NCI-H2196 treated with DMSO at 0.1 percent for 48 hours (cell line): ENCODE measurements around the gene SH3GLB2.
"Not testable (repeated sequence)": the region's sequence is repeated elsewhere in the genome, so short reads cannot be mapped to it uniquely, and the experiment has no call there.

Source experiments
- DNase-seq: peaks from one replicate; lab custom pipeline; 2025; ENCODE audit not compliant: unreplicated experiment; lab: John Stamatoyannopoulos, UW

The SH3GLB2 gene

GRCh38 chr9:129023036-129023907 is 4.9 kb downstream of the SH3GLB2 start:
- DNase-seq = peak; percentile 76

DNA sequence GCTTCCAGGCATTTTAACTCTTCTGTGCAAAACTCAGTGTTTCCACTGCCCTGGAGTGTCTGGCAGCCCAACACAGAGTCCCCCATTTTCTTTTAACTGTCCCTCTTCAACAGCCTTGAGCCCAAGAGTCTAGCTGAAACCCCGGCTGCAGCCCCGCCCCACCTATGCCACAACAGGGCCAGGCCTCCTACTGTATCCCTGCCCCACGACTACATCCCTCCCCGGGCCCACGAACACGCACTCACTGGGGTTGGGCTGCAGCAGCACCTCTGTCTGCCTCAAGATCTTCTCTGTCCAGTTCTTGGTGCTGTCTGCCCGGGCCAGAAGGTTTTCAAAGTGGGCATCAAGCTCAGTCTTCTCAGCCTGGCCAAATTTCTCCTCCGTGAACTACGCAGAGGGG is 6.1 kb downstream of the SH3GLB2 start:
- DNase-seq = no peak

DNA sequence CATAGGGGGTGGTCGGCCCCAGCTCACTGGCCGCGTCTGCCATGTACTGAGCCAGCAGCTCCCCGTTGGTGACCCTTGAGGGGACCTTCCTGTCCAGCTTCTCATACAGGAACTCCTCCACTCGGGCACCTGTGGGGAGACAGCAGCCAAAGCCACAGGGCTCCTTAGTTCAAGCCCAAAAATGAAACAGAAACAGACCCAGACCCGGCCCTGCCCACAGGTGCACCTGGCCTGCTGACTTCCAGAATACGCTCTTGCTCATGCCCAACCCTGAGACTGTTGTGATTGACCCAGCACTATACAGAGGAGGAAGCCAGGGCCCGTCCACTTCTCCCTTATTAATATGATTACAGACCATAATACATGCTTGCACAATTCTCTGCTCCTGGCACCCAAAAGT is 7.0 kb downstream of the SH3GLB2 start:
- DNase-seq = no peak

DNA sequence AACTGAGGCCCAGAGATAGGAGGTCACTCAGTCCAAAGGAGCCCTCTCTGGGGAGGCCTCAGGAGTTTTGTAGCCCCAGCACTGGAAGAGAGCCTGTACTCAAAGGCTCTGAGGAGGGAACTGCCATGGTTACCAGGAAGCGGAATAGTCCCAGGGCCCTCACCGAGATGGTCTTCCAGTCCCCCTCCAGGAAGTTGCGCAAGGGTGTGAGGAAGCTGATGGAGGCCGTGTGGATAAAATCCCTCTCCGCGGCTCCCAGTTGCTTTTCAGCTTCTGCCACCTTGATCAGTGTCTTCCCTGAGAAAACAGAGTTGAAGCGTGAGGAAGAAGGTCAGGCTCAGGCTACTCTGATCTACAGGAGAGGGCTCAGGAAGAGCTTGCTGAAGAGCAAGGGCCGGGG is 13.5 kb downstream of the SH3GLB2 start:
- no peak for DNase-seq

- no peak for DNase-seq
These were observed 14.0 kb downstream of the SH3GLB2 start for GRCh38 chr9:129014124-129014523.

- no peak for DNase-seq
These were observed 14.5 kb downstream of the SH3GLB2 start for GRCh38 chr9:129013674-129014073.

- no peak for DNase-seq
These were observed 15.2 kb downstream of the SH3GLB2 start for GRCh38 chr9:129012893-129013448.

DNA sequence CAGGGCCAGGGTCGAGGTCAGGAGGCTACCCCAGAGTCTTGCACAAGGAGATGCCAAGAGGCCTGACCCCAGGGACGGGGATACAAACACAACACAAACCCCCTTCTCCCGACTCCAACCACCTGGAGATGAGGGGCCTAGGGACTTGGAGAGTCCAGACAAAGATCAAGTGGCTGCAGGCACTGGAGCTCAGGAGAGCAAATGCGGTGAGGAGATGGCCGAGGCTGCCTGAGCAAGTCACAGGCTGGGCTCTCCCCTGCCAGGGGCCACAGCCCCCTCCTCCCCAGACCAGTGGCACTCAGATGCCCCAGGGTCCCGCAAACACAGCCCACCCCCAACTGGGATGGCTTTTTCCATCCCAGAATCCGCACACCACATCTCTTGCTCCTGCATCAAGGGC is 15.8 kb downstream of the SH3GLB2 start:
- DNase-seq = no peak

- DNase-seq = no peak
These were observed 16.4 kb downstream of the SH3GLB2 start for GRCh38 chr9:129011761-129012181.

- no peak for DNase-seq
These were observed 17.0 kb downstream of the SH3GLB2 start for GRCh38 chr9:129011170-129011569.

DNA sequence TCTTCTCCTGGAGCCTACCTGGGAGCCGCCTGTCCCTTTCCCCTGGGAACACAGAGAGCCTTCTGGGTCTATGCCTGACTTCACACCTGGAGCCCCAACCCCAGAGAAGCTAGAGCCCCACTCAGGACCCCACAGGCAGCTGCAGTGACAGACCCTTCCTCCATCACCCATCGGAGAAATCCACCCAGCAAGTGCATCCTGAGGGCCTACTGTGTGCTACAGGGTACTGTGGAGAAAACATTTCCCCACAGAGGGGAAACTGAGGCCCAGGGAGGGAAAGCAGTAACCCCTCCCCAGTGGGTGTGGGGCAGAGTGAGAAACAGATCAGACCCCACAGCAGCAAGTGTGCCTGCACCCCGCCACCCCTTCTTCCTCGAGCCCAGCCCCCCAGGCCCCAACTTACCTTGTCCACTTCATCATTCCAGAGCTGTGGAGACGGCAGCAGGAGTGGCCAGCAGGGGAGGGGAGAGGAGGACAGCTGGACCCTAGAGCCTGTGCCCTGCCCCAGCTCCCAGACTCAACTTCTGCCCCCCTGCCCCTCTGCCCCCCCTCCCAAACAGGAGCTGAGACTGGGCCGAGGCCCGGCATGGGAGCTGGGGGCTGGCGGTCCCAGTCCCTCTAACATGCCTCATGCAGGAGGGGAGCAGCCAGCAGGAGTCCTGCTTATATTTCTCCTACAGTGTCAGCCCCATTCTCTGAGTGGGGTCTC is 17.7 kb downstream of the SH3GLB2 start:
- no peak for DNase-seq

GRCh38 chr9:129009584-129010141 is 18.5 kb downstream of the SH3GLB2 start:
- no peak for DNase-seq

DNA sequence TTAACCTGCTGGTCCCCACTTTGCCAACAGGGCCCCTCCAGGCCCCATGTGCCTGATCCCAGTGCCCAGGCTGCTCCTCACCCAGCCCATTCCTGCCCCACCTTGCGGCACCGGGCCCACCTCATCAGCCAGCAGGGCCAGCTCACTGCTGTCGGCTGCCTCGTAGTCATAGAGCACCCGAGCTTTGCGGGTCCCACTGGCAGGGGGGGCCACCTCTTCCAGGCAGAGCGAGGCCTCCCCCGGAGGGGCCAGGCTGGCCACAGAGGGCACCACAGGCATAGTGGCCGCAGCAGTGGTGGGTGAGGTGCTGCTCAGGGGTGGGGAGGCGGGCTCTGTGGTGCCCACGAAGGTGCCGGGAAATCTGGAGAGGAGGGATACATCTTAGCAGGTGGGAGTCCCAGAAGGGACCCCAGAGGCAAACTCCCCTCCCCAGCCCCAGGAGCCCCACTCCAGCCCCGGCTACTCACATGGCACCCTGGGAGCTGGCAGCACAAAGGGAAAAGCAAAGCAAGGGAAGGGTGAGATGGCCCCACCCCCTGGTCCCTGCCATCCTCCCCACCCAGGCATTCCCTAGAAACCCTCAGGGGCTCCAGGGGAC is 19.0 kb downstream of the SH3GLB2 start:
- no peak for DNase-seq

GRCh38 chr9:129008469-129008965 is 19.6 kb downstream of the SH3GLB2 start:
- DNase-seq = no peak

DNA sequence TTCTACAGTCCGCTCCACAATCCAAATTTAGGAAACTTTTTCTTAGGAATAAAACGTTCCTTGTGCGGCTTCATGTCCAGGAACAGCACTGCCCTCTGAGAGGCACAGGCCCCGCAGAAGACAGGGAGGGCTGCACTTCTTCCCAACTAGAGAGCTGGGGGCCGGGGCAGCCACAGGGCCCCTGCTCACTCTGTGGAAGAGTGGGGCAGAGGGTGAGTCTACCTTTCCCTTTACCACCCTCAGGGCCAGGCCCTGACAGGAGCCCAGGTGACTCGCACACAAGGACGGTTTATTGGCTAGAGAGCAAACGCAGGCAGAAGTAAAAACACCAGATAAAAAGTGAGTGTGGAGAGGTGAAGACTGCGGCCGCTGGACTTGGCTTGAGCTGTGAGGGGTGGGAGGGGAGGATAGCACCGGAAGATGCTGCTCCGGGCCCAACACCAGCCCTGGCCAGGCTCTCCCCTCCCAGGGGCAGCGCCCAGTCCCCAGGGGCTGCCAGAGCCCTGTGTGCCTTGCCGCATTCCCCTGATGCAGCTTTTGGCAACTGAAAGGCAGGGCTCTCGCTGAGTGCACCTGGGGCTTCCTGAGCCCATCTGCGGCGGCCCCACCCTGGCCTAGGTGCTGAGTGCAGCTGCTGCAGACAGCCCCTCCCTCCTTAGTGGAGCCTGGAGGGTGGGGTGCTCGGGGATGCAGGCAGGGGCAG is 20.2 kb downstream of the SH3GLB2 start:
- DNase-seq = no peak

DNA sequence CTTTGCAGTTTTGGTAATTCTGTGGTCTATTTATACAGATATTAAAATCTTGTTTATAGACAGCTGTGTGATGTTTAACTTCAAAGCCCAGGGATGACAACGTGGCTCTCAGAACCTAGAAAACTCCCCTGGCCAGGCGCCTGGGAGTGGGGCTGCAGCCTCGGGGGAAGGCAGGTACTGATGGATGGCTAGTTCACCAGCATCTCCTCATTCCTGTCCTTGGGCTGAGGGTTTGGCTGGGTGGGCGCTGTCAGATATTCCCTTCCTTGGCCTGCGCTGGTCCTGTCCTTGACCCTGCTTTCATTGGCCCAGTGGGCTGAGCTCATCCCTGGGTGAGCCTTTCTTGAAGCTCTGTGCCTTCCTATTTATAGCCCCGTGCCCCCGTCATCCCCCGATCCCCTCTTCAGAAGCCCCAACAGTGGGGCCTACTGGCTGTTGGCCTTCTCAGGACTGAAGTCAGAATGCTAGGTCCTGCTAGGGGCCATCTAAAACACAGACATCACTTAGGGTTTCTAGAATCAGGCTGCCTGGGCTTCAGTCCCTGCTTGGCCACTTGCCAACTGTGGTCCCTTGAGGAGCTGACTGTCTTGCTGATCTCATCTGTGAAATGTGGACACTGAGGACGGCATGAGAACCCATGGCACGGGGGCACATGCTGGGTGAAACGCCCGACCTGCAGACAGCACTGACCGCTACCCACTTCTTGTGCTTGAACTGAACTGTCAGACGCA is 20.9 kb downstream of the SH3GLB2 start:
- DNase-seq = no peak

DNA sequence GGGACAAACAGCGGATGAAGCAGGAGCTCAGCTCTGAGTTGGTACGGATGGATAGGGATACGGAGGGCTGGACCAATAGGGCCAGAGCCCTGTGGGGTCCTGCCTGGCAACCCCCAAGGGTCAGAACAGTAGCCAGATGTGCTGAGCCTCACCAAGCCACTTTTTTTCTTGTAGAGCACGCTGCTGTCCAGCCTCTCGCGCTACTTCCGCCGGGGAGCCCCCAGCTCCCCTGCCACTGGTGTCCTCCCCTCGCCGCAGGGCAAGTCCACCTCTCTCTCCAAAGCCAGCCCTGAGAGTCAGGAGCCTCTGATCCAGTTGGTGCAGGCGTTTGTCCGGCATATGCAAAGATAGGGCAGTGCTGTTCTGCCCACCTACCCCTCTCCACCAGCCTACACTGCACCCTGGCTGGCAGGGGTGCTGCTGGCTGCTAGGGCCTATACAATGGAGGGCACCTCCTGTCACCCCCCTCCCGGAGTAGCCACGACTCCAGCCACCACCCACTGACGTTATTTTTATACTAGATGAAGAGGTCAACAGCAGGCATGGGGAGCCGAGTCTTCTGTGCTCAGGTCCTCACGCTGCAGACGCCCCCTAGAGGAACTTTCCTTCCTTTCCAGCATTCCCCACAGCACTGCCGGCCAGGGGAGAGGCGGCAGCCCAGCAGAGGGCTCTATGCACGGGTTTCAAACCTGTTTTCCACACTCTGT is 21.6 kb downstream of the SH3GLB2 start:
- DNase-seq = peak; percentile 65

GRCh38 chr9:129005336-129005997 is 22.7 kb downstream of the SH3GLB2 start:
- no peak for DNase-seq

DNA sequence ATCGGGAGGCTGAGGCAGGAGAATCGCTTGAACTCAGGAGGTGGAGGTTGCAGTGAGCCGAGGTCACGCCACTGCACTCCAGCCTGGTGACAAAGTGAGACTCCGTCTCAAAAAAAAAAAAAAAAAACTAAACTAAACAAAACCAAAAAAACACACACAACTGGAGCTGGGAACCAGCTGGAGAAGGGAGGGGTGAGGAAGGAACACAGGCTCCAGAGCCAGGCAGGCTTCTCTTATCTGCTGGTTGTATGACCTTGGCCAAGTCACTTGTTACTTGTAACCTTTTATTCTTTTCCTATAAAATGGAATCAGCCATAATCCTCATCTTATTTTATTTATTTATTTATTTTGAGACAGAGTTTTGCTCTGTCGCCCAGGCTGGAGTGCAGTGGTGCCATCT is 24.0 kb downstream of the SH3GLB2 start:
- not testable (repeated sequence) for DNase-seq
